Mesendoderm (in vitro differentiated cells): Measurements from ENCODE around the gene MACF1.
"Not testable (repeated sequence)": the region's sequence is repeated elsewhere in the genome, so short reads cannot be mapped to it uniquely, and the experiment has no call there.

Experiments used
- DNase-seq: peaks from one replicate; pipeline ENCODE4 v3.0.0; 2013
- H2AK5ac ChIP-seq: 2 replicates; pipeline ENCODE4 v1.6.1; 2013; ENCODE audit warnings: low read length, inconsistent platforms
- H2BK120ac ChIP-seq: 2 replicates; pipeline ENCODE4 v1.6.1; 2013; ENCODE audit warnings: low read depth, mild to moderate bottlenecking, low read length, moderate library complexity, mixed read lengths
- H2BK15ac ChIP-seq: replicated peaks from 2 replicates; pipeline ENCODE4 v1.6.1; 2013; ENCODE audit warnings: low read depth, mild to moderate bottlenecking, moderate library complexity
- H2BK5ac ChIP-seq: 2 replicates; pipeline ENCODE4 v1.6.1; 2013; ENCODE audit warnings: low read length, inconsistent platforms
- H3K18ac ChIP-seq: 2 replicates; pipeline ENCODE4 v1.6.1; 2013; ENCODE audit warnings: mild to moderate bottlenecking, low read length, mixed read lengths
- H3K23ac ChIP-seq: one replicate; pipeline ENCODE4 v1.6.1; 2013; ENCODE audit warnings: low read length
- H3K27ac ChIP-seq: 2 replicates; pipeline ENCODE4 v1.5.1; 2013; ENCODE audit warnings: low read depth, mild to moderate bottlenecking, inconsistent platforms, low read length, moderate library complexity
- H3K27me3 ChIP-seq: 2 replicates; pipeline ENCODE4 v1.6.1; 2013; ENCODE audit warnings: low read length, control low read depth, mild to moderate bottlenecking, inconsistent platforms; ENCODE audit not compliant: insufficient read depth, poor library complexity
- H3K36me3 ChIP-seq: 2 replicates; pipeline ENCODE4 v1.6.1; 2013; ENCODE audit warnings: low read length, inconsistent platforms; ENCODE audit not compliant: control insufficient read depth, insufficient read depth
- H3K4ac ChIP-seq: one replicate; pipeline ENCODE4 v1.6.1; 2013; ENCODE audit warnings: low read depth, mild to moderate bottlenecking, low read length, moderate library complexity
- H3K4me1 ChIP-seq: 2 replicates; pipeline ENCODE4 v1.6.1; 2013; ENCODE audit warnings: low read depth, low read length, inconsistent platforms; ENCODE audit not compliant: control insufficient read depth
- H3K4me2 ChIP-seq: 2 replicates; pipeline ENCODE4 v1.6.1; 2013; ENCODE audit warnings: low read length
- H3K4me3 ChIP-seq: 2 replicates; pipeline ENCODE4 v1.5.1; 2013; ENCODE audit warnings: mild to moderate bottlenecking, low read length
- H3K56ac ChIP-seq: one replicate; pipeline ENCODE4 v1.6.1; 2013; ENCODE audit warnings: low read length
- H3K79me1 ChIP-seq: 2 replicates; pipeline ENCODE4 v1.6.1; 2013; ENCODE audit warnings: low read length, inconsistent platforms
- H3K79me2 ChIP-seq: 2 replicates; pipeline ENCODE4 v1.6.1; 2013; ENCODE audit warnings: mild to moderate bottlenecking, low read length; ENCODE audit not compliant: control insufficient read depth, insufficient read depth
- H3K9ac ChIP-seq: 2 replicates; pipeline ENCODE4 v1.6.1; 2013; ENCODE audit warnings: low read length, inconsistent platforms
- H4K5ac ChIP-seq: one replicate; pipeline ENCODE4 v1.6.1; 2013; ENCODE audit warnings: low read length
- H4K8ac ChIP-seq: one replicate; pipeline ENCODE4 v1.6.1; 2013; ENCODE audit warnings: low read depth, mild to moderate bottlenecking, control low read depth, low read length, moderate library complexity
- WGBS: extraction: QIAGEN DNeasy Blood & Tissue Kit; methylation state at CpG from one replicate; pipeline ENCODE4 v1.1.7; 2013; ENCODE audit warnings: low lambda C conversion rate, missing lambda C conversion rate; ENCODE audit not compliant: insufficient coverage; ENCODE audit errors: extremely low coverage; 5-methylcytosine and 5-hydroxymethylcytosine counted together

Gene MACF1

GRCh38 chr1:39524591-39525365 lies 320.3 kb downstream of the MACF1 start:
- Histone ChIP-seq H2BK15ac (no peak overlapping the region), H3K23ac (no peak overlapping the region), H3K4me2 (no peak overlapping the region), H3K4ac (no peak overlapping the region), H3K18ac (no peak overlapping the region), H3K4me3 (no peak overlapping the region), H4K5ac (no peak overlapping the region), H3K56ac (no peak overlapping the region), H3K9ac (no peak overlapping the region), H3K27ac (no peak overlapping the region), H3K36me3 (no peaks in the 10 kb centered on the region), H3K79me1 (no peaks in the 10 kb centered on the region), H3K4me1 (no peaks in the 10 kb centered on the region), H4K8ac (no peak overlapping the region), H3K27me3 (no peaks in the 10 kb centered on the region), H2AK5ac (no peak overlapping the region), H2BK120ac (no peak overlapping the region), H2BK5ac (no peak overlapping the region), H3K79me2 (no peaks in the 10 kb centered on the region)
- no CpG with 5 or more reads among the region's 15 CpGs for WGBS
- no peak for DNase-seq

GRCh38 chr1:39525366-39526165 lies 321.1 kb downstream of the MACF1 start:
- H3K36me3 ChIP-seq: no peaks in the 10 kb centered on the region

GRCh38 chr1:39526466-39527189 lies 322.1 kb downstream of the MACF1 start:
- Histone ChIP-seq H3K4me3 (no peak overlapping the region), H2BK15ac (no peak overlapping the region), H3K36me3 (no peaks in the 10 kb centered on the region), H3K4me2 (no peak overlapping the region), H4K8ac (no peak overlapping the region), H3K27me3 (no peaks in the 10 kb centered on the region), H2BK120ac (no peak overlapping the region), H3K4me1 (no peaks in the 10 kb centered on the region), H3K56ac (no peak overlapping the region), H3K79me2 (no peaks in the 10 kb centered on the region), H3K27ac (no peak overlapping the region), H3K9ac (no peak overlapping the region), H3K18ac (no peak overlapping the region), H3K4ac (no peak overlapping the region), H3K79me1 (no peaks in the 10 kb centered on the region), H4K5ac (no peak overlapping the region), H2AK5ac (no peak overlapping the region), H3K23ac (no peak overlapping the region), H2BK5ac (no peak overlapping the region)
- DNase-seq: no peak
- no CpG with 5 or more reads among the region's 11 CpGs for WGBS

More at GRCh38 chr1:39525366-39526165, 321.1 kb downstream of the MACF1 start:
- Histone ChIP-seq H4K5ac (no peak overlapping the region), H2BK120ac (no peak overlapping the region), H2BK15ac (no peak overlapping the region), H2BK5ac (no peak overlapping the region), H3K4me1 (no peaks in the 10 kb centered on the region), H3K23ac (no peak overlapping the region), H4K8ac (no peak overlapping the region), H3K56ac (no peak overlapping the region), H3K27me3 (no peaks in the 10 kb centered on the region), H3K4me3 (no peak overlapping the region), H3K4me2 (no peak overlapping the region), H3K9ac (no peak overlapping the region), H3K18ac (no peak overlapping the region), H3K27ac (no peak overlapping the region), H3K79me2 (no peaks in the 10 kb centered on the region), H3K4ac (no peak overlapping the region), H3K79me1 (no peaks in the 10 kb centered on the region), H2AK5ac (no peak overlapping the region)
- DNase-seq: no peak
- no CpG with 5 or more reads among the region's 17 CpGs for WGBS

GRCh38 chr1:39527190-39527579 lies 322.7 kb downstream of the MACF1 start:
- H2BK15ac ChIP-seq, H3K4me2 ChIP-seq, H3K56ac ChIP-seq, H3K23ac ChIP-seq, H3K9ac ChIP-seq, H3K4me1 ChIP-seq, H3K4me3 ChIP-seq, H3K4ac ChIP-seq, H3K79me2 ChIP-seq, H3K27me3 ChIP-seq, H3K79me1 ChIP-seq, H3K36me3 ChIP-seq, DNase-seq, H3K18ac ChIP-seq, H4K8ac ChIP-seq, H2AK5ac ChIP-seq, H3K27ac ChIP-seq, H4K5ac ChIP-seq, H2BK5ac ChIP-seq, H2BK120ac ChIP-seq: not testable (repeated sequence)
- no CpG with 5 or more reads among the region's 8 CpGs for WGBS

GRCh38 chr1:39528082-39528481 lies 323.6 kb downstream of the MACF1 start:
- H3K4me1 ChIP-seq: no peaks in the 10 kb centered on the region
- no peaks in the 10 kb centered on the region for H3K79me2 ChIP-seq
- H2BK5ac ChIP-seq: no peak overlapping the region
- no peak overlapping the region for H3K18ac ChIP-seq
- H3K4ac ChIP-seq: no peak overlapping the region
- H3K4me3 ChIP-seq: no peak overlapping the region
- no peak overlapping the region for H2BK120ac ChIP-seq
- no peak overlapping the region for H3K23ac ChIP-seq
- H4K5ac ChIP-seq: no peak overlapping the region
- no peak overlapping the region for H4K8ac ChIP-seq
- no peak overlapping the region for H3K9ac ChIP-seq
- WGBS: no CpG with 5 or more reads among the region's 4 CpGs
- no peak overlapping the region for H3K4me2 ChIP-seq
- H3K56ac ChIP-seq: no peak overlapping the region
- H3K27me3 ChIP-seq: no peaks in the 10 kb centered on the region
- H2BK15ac ChIP-seq: no peak overlapping the region
- H3K79me1 ChIP-seq: no peaks in the 10 kb centered on the region
- no peak for DNase-seq
- no peaks in the 10 kb centered on the region for H3K36me3 ChIP-seq
- H3K27ac ChIP-seq: no peak overlapping the region
- H2AK5ac ChIP-seq: no peak overlapping the region
